Measurements from ENCODE around the gene METTL6.

- TF ChIP-seq CTCF (IDR thresholded peaks at IDR 0.05): no peak
- no peak for TF ChIP-seq POLR2AphosphoS5 (IDR thresholded peaks at IDR 0.05; ENCODE audit: insufficient read depth in 1 of 2, low read depth in 1 of 2)
- TF ChIP-seq POLR2A (IDR thresholded peaks at IDR 0.05): no peak
These were observed 41.3 kb downstream of the METTL6 start for GRCh38 chr3:15385901-15386653.
